HL-60 (cell line): ENCODE data around the gene STK32B.

Experiments
- SPI1 ChIP-seq: IDR thresholded peaks from 2 replicates; pipeline ENCODE4 v1.6.1; 2012; ENCODE audit warnings: low read depth, mild to moderate bottlenecking, borderline replicate concordance
- TF ChIP-seq, protein P1 (sequence below): IDR thresholded peaks from one replicate; pipeline ENCODE4 v1.5.1; 2011; ENCODE audit warnings: low read length, control low read depth, inconsistent platforms; ENCODE audit not compliant: insufficient read depth

DNA sequence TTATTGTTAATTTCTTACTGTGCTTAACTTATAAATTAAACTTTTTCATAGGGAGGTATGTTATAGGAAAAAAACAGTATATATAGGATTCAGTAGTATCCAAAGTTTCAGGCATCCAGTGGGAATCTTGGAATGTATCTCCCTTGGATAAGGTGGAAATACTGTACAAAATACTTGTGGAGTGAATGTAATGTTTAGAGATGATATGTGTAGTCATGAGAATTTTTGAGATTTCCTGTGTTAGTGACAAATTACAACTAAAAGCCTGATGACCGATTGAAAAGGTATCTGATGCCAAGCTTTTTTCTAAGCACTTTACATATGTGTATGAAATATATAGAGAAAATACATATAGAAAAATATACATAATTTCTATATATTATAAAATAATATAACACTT, 69.2 kb downstream of the STK32B start:
- TF ChIP-seq, protein P1, sequence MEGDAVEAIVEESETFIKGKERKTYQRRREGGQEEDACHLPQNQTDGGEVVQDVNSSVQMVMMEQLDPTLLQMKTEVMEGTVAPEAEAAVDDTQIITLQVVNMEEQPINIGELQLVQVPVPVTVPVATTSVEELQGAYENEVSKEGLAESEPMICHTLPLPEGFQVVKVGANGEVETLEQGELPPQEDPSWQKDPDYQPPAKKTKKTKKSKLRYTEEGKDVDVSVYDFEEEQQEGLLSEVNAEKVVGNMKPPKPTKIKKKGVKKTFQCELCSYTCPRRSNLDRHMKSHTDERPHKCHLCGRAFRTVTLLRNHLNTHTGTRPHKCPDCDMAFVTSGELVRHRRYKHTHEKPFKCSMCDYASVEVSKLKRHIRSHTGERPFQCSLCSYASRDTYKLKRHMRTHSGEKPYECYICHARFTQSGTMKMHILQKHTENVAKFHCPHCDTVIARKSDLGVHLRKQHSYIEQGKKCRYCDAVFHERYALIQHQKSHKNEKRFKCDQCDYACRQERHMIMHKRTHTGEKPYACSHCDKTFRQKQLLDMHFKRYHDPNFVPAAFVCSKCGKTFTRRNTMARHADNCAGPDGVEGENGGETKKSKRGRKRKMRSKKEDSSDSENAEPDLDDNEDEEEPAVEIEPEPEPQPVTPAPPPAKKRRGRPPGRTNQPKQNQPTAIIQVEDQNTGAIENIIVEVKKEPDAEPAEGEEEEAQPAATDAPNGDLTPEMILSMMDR = no peak
- TF ChIP-seq SPI1 = no peak
